M059J (cell line): ENCODE results near the gene DLX3. TPM values are rescaled to one million over a fixed set of nuclear protein-coding genes. Genes with fewer than 3 reads are reported as not detected.

Source experiments
- DNase-seq: peaks from one replicate; pipeline ENCODE4 v3.0.0-alpha.2; 2012; ENCODE audit warnings: low read depth
- total RNA-seq: library from RNA; depleted of rRNA; stranded (reverse); fragments of >200 nt; shearing (Covaris generic); gene quantifications from 2 replicates; pipeline ENCODE4 v1.2.3, GENCODE V29; 2014

Gene DLX3
- total RNA-seq, 1 experiment from 2014 or later: 0.96 TPM

DNA sequence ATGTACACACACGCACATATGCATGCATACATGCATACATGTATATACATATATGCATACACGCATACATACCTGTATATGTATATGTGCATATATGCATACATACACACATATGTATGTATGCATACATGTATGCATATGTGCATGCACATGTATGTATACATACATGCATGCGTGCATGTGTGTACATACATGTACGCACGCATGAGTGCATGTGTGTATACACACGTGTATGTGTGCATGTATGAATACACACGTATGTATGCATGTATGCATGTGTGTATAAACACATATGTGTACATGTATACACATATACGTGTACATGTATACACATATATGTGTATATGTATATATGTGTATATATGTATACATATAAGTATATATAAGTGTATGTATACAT lies 28.5 kb upstream of the DLX3 start:
- no peak for DNase-seq

GRCh38 chr17:50022463-50023130 lies 27.6 kb upstream of the DLX3 start:
- DNase-seq: no peak

- no peak for DNase-seq
These were observed 26.8 kb upstream of the DLX3 start for GRCh38 chr17:50021681-50022370.

- DNase-seq: no peak
These were observed 26.0 kb upstream of the DLX3 start for GRCh38 chr17:50020841-50021599.

- no peak for DNase-seq
These were observed 23.9 kb upstream of the DLX3 start for GRCh38 chr17:50018909-50019308.

GRCh38 chr17:50015146-50015545 lies 20.1 kb upstream of the DLX3 start:
- DNase-seq: no peak

DNA sequence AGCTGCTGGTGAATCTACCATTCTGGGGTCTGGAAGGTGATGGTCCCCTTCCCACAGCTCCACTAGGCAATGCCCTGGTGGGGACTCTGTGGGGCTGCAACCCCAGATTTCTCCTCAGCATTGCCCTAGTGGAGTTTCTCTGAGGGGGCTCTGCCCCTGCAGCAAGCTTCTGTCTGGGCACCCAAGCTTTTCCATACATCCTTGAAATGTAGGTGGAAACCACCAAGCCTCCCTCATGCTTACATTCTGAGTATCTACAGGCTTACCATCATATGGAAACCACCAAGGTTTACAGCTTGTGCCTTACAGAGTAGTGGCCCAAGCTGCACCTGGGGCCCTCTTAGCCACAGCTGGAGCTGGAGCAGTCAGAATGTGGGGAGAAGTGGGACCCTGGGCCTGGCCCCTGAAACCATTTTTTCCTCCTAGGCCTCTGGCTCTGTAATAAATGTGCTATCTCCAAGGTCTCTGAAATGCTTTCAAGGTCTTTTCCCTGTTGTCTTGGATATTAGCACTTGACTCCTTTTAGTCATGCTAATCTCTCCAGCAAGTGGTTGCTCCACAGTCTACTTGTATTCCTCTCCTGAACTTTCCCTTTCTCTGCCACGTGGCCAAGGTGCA lies 19.6 kb upstream of the DLX3 start:
- DNase-seq: no peak

- DNase-seq: no peak
These were observed 18.1 kb upstream of the DLX3 start for GRCh38 chr17:50013079-50013478.

- DNase-seq: no peak
These were observed 14.3 kb upstream of the DLX3 start for GRCh38 chr17:50009282-50009681.

DNA sequence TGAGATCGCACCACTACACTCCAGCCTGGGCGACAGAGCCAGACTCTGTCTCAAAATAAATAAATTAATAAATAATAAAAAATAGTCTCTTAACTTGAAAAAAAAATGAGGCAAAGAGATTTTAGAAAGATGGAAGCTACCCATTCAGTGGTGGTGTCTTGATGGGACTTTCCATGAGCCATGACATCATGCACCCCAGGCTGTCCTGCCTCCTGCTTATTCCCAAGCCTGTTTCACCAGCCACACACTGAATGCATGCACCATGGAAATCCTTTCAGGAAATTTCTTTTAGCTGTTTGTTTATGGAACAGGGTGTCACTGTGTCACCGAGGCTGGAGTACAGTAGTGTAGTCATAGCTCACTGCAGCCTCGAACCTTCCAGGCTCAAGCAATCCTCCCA lies 8.9 kb upstream of the DLX3 start:
- no peak for DNase-seq

DNA sequence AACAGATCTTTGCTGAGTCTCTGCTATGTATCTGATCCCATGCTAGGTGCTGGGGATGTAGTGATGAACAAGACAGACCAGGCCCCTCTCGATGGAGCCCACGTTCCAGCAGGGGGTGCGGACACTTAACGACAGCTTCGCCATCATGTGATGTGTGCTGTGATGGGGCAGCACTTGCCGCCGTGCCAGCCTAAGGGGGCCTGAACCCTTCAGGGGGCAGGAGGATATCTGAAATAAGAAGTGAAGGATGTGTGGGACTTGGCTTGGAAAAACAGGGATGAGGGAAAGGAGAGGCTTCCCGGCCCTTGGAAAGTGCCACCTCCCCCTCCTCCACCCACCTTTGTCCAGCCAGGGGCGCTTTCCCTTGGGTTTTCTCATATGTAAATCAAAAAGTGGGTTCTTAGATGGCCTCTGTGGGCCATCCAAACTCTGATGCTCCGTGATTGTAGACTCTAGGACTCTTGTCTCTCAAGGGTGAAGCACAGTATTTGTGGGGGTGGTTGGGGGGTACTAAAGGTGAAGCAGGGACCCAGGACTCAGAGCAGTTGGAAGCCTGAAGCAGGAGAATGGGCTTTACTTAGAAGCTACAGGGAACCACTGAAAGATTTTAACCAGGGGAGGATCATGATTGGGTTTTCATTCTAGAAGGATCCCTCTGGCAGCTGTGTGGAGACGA lies 4.0 kb upstream of the DLX3 start:
- DNase-seq: no peak

DNA sequence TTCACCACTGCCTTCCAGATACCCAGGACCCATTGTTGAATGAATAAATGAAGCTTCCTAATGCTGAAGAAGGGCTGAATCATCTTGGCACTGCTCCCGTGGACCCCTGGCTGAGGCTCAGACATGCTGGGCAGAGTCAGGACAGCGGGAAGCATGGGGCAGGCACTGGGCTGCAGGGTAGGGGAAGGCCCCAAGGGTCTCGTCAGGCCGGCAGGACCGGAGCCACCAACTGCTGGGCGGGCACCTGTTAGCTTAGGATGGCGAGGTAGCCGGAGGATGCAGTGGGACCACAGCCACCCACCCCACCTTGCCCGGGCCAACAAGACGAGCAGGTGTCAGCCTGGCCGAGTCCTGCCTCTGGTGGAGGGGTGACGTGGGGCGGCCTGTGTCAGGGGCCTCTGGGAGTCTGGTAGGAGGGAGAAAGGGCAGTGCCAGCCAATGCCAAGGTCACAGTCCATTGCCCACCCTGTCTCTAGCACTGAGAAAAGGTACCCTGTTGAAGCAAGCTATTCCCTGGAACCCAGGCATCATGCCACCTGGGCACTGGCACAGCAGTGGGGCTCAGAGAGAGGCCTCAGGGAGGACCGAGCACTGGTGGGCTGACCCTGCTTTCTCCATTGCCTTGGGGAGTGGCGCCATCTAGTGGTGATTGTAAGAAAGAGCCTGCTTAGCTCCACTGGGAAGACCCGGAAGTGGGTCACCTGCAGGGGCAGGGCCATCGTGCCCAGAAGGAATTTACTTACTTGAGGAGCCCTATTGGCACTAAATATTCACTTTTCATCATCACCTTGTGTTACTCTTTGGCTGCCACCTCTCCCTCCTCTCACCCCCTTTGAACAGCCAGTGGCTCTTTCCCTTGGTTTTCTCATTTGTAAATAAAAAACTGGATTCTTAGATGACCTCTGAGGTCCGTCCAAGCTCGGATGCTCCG lies 3.0 kb upstream of the DLX3 start:
- peak; percentile 88 for DNase-seq

DNA sequence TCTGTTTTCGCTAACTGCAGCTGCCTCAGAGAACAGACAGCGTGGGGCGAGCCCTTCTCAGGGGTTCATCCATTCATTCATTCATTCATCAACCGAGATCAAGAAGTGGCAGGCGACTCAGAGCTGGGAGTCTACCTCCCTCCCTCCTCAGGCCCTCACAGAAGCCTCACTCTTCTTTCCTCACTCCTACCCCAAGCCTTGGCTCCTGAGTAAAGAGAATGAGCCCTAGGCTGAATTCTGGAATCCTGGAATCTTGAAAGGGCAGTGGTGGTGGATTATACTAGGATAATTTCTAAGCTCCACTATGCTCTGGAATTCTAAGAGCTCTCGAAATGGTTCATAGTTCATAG lies 2.3 kb upstream of the DLX3 start:
- DNase-seq: no peak

- peak; percentile 36 for DNase-seq
These were observed 1.7 kb upstream of the DLX3 start for GRCh38 chr17:49996495-49997300.

GRCh38 chr17:49996121-49996494 lies 1.1 kb upstream of the DLX3 start:
- DNase-seq: no peak

- no peak for DNase-seq
These were observed 654 bp downstream of the DLX3 start for GRCh38 chr17:49994085-49995054.

DNA sequence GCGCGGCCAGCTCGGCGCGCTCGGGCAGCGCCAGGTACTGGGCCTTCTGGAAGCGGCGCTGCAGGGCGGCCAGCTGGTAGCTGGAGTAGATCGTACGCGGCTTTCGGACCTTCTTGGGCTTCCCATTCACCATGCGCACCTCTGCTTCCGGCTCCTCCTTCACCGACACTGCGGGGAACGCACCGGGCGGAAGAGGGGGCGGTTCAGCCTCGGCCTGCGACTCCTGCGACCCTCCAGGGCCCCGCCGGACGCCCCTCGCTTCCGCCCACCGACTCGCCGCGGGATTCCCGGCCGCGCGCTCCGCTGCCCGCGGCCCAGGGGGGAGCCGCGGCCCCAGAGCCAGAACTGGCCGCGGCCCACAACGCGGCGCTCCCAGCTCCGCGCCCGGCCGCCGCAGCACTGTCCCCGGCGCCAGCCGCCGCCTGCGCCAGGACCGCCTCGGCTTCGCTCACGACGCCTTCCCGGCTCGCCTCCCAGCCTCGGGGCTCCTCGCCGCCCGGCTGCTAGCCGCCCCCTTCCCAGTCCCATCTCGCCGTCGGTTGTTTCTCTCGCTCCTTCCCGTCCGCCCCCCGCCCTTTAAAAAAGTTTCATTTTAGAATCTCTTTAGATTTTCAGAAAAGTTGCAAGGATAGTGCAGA lies 1.5 kb downstream of the DLX3 start:
- peak; percentile 54 for DNase-seq

GRCh38 chr17:49992933-49993422 lies 2.0 kb downstream of the DLX3 start:
- no peak for DNase-seq
